ENCODE measurements around the gene LYZL6. TPM values are rescaled to one million over a fixed set of nuclear protein-coding genes. Genes with fewer than 3 reads are reported as not detected.

LYZL6 gene
- total RNA-seq, 4 donors from 2014 or later, result not detected

DNA sequence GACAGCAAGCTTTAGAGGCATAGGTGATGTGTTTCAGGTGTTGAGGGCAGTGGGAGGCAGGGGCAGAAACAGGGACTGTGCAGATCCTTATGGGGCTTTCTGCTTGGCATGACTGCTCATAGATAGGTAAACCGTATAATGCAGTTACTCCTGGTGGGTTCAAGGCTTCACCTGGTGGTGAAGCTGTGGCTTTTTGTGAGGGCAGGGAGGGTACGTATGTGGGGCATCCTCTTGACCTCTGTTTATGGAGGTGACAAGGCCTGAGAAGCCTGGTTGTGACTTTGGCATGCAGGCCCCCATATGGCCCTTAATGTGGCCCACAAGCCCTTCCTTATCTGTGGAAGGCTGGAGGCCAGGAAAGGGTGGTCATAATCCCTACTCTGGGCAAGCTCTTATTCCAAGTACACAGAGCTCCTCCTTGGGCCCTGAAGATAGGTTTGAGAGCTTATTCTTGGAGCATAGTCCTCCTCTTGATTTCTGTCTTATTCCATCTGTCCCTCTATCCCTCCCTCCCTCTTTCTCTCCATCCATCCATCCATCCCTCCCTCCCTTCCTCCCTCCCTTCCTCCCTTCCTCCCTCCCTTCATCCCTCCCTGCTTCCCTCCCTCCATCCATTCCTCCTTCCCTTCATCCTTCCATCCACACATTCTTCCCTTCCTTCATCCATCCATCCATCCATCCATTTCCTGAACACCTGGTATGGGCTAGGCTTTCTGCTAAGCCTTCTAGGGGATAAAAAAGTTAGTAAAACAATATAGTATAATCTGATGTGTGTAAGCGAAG, 39.1 kb upstream of the LYZL6 start:
- 89 to 90% methylated on average over 3 of the region's 3 CpGs for WGBS, 2 donors
- no peak for TF ChIP-seq POLR2A (IDR thresholded peaks at IDR 0.05)
- TF ChIP-seq, protein P1, sequence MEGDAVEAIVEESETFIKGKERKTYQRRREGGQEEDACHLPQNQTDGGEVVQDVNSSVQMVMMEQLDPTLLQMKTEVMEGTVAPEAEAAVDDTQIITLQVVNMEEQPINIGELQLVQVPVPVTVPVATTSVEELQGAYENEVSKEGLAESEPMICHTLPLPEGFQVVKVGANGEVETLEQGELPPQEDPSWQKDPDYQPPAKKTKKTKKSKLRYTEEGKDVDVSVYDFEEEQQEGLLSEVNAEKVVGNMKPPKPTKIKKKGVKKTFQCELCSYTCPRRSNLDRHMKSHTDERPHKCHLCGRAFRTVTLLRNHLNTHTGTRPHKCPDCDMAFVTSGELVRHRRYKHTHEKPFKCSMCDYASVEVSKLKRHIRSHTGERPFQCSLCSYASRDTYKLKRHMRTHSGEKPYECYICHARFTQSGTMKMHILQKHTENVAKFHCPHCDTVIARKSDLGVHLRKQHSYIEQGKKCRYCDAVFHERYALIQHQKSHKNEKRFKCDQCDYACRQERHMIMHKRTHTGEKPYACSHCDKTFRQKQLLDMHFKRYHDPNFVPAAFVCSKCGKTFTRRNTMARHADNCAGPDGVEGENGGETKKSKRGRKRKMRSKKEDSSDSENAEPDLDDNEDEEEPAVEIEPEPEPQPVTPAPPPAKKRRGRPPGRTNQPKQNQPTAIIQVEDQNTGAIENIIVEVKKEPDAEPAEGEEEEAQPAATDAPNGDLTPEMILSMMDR (IDR thresholded peaks at IDR 0.05), result no peak
- H3K4me3 ChIP-seq (ENCODE audit: low read depth, poor library complexity, severe bottlenecking), result no peak overlapping the region
- intact Hi-C loops (cut with DNase I; ENCODE audit: low total_unique reads), result no loop called here
- DNase-seq (ENCODE audit: low spot score in 2 of 2), result peak in 1 of 2 donors; percentile 49

DNA sequence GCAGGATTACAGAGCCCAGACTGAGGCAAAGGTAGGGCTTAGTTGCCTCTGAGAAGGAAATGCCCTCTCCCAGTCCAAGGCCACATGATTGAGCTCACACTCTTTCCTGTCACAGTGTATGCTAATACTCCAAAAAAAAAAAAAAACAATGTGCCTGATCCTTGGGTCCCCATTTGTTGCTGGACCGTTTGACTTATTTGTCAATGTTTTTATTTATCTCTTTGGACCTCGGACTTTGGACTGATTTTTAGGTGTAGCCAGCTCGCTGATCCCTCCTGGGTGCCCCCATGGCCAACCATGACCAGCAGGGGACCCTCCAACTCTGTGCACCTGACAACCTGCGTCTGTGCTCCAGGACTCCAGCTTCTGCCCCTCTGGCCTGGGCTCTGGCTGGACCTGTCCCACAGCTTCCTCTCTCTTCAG, 38.4 kb upstream of the LYZL6 start:
- no peak overlapping the region for H3K4me3 ChIP-seq (ENCODE audit: low read depth, poor library complexity, severe bottlenecking)
- WGBS, 2 donors, result 71 to 72% methylated on average over 4 of the region's 4 CpGs
- DNase-seq (ENCODE audit: low spot score in 2 of 2), result peak in 1 of 2 donors; percentile 63
- intact Hi-C loops (cut with DNase I; ENCODE audit: low total_unique reads), result no loop called here
- TF ChIP-seq POLR2A (IDR thresholded peaks at IDR 0.05), result no peak
- TF ChIP-seq, protein P1 (IDR thresholded peaks at IDR 0.05), result no peak

DNA sequence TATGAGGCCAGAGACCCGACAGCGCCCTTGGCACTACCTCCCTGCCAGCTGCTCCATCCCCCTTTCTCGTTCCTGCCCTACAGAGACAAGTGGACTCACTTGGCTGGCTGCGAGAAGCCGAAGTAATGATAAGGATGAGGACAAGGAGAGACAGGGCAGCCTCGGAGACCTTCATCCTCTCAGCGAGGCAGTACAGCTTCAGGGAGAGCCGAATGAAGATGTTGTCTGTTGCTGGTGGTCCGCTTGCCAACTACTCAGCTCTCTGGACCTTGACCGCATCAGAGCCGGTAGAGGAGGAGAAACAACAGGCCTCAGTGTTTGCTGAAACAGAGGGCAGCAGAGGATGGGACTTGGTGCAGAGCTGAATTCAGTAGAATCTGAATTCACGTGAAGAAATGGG, 37.7 kb upstream of the LYZL6 start, which contains the start of gene CCL16:
Gene CCL16 (minus strand): TSS at position 252 of the 400 bp plus-strand sequence. CDS start 77 bp downstream, at position 175.
- TF ChIP-seq, protein P1 (IDR thresholded peaks at IDR 0.05), result no peak
- TF ChIP-seq POLR2A (IDR thresholded peaks at IDR 0.05), result no peak
- intact Hi-C loops (cut with DNase I; ENCODE audit: low total_unique reads), result no loop called here
- H3K4me3 ChIP-seq (ENCODE audit: low read depth, poor library complexity, severe bottlenecking), result no peak within 1 kb of the TSS
- DNase-seq (ENCODE audit: low spot score in 2 of 2), result peak in 1 of 2 donors; percentile 25
- 91 to 92% methylated on average over 12 of the region's 12 CpGs for WGBS, 2 donors

DNA sequence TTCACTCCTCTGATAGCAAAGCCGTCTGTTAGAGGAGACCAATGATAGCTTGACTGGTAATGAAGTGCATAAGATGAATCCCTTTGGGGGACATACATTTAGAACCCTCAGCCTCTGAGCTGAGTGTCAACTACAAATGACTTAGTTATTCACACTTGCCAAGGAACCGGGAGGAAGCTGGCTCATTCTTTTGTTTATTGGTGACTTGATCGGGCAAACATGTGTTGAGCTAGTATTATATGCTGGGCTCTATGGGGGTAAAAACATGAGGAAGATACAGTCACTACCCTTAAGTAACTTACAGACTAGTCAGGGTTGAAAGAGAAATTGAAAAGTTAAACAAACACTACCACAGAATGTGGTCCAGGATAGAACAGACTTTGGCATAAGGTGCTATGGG, 34.8 kb upstream of the LYZL6 start:
- WGBS, 2 donors, result 77 to 79% methylated on average over 3 of the region's 3 CpGs
- H3K4me3 ChIP-seq (ENCODE audit: low read depth, poor library complexity, severe bottlenecking), result no peak overlapping the region
- intact Hi-C loops (cut with DNase I; ENCODE audit: low total_unique reads), result no loop called here
- TF ChIP-seq, protein P1 (IDR thresholded peaks at IDR 0.05), result no peak
- DNase-seq (ENCODE audit: low spot score in 2 of 2), result no peak

DNA sequence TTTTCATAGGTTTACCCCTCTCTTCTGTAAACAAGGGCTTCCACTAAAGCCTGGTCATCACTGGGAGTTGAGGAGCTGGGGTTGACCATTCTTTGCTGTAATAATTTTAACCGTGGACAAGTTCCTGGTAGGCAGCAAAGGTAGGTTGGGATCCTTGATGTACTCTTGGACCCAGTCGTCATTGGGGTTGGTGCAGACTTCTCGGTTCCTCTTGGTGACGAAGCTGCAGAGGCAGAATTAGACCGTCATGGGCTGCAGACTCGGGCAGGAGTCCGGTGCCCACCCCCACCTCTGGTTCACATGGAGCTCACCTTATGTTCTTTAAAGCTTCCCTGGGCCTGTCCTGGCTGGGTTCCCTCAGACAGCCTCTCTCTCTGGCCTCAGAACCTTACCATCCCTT, 34.0 kb upstream of the LYZL6 start:
- 95 to 97% methylated on average over 7 of the region's 7 CpGs for WGBS, 2 donors
- no peak for DNase-seq (ENCODE audit: low spot score in 2 of 2)
- intact Hi-C loops (cut with DNase I; ENCODE audit: low total_unique reads), result no loop called here
- H3K4me3 ChIP-seq (ENCODE audit: low read depth, poor library complexity, severe bottlenecking), result no peak overlapping the region
- TF ChIP-seq POLR2A (IDR thresholded peaks at IDR 0.05), result no peak
- TF ChIP-seq, protein P1 (IDR thresholded peaks at IDR 0.05), result no peak
